HPDE6-E6E7 (cell line): Measurements from ENCODE around the gene COL23A1.
"Not testable (repeated sequence)": the region's sequence is repeated elsewhere in the genome, so short reads cannot be mapped to it uniquely, and the experiment has no call there.

Experiments used
- DNase-seq: peaks from one replicate; pipeline ENCODE4 v3.0.0; 2011; ENCODE audit warnings: missing footprints; ENCODE audit errors: extremely low spot score

COL23A1 gene

GRCh38 chr5:178325311-178325678 lies 264.9 kb downstream of the COL23A1 start:
- no peak for DNase-seq

- DNase-seq = no peak
Measured at GRCh38 chr5:178324481-178325310, 265.5 kb downstream of the COL23A1 start.

GRCh38 chr5:178323961-178324360 lies 266.2 kb downstream of the COL23A1 start:
- DNase-seq = no peak

DNA sequence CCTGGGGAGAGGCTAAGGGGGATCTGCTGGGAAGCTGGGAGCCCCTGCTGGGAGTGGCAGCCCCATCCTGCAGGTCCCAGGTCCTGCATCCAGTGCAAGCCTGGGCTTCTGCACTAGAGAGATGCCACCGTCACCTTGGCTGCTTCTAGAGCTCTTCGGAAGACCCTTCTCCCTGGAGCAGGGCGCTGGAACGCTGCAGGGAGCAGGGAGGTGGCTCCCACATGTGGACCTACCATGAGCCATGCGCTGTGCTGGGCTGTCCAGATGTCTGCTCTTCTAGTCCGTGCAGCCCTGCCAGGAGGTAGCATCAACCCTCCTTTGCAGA lies 266.7 kb downstream of the COL23A1 start:
- DNase-seq = no peak

DNA sequence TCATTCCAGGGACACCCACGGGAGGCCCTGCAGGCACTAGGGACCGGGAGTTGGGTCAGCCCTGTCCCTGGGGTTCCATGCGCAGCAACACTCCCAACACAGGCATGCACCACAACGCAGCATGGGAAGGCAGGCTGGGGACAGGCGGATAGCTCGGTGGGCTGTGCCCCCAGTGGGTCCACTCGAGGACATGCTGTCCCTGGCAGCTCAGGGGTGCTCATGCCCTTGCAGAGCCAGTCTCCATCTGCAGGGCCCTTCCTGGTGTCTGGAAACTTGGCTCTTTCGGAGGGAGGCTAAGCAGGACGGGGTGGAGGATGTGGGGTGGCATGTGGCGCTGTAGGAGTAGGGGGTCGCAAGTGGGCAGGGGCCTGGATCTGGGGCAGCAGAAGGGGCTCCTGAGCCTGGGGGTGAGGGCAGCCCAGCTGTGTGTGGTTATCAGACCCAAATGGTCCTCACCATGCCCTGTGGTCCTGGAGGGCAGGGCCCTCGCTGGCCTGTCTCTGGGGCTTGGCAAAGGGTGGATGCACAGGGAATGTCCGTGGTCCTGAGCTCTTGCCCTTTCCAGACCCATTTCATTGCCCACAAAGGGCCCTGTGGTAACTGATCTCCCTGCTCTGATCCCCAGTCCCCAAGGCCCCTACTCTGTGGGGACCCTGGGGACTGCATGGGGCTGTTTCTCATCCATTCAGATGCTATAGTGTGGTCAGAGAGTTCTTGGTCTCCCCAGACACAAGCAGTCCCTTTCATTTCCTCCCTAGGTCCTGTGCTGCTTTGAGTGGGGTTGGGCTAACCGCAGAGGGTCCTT lies 267.3 kb downstream of the COL23A1 start:
- no peak for DNase-seq

DNA sequence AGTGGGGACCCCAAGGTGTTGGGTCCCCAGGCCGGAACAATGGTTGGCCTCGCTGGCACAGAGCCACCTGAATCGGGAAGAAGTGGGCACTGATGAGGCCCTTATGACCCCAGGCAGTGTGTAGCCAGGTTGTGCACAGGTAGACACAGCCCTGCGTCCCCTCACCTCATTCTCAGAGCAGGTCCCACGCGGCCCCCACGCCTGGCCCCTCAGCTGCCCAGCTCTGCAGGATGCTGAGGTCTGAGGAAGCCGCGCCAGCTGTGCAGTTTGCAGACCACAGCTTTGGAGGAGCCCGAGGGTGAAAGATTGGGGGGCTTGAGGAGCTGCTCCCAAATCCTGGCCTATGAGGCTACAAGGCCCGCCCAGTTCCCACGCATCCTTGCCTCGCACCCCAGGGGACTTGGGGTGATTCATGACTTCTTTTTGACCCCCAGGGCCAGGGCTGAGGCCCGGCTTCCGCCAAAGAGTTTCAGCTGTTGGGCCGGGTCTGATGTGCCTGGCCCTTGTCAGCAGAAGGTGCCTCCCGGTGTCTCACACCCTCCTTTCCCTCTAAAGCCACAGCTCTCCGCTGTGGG lies 269.8 kb downstream of the COL23A1 start:
- no peak for DNase-seq

DNA sequence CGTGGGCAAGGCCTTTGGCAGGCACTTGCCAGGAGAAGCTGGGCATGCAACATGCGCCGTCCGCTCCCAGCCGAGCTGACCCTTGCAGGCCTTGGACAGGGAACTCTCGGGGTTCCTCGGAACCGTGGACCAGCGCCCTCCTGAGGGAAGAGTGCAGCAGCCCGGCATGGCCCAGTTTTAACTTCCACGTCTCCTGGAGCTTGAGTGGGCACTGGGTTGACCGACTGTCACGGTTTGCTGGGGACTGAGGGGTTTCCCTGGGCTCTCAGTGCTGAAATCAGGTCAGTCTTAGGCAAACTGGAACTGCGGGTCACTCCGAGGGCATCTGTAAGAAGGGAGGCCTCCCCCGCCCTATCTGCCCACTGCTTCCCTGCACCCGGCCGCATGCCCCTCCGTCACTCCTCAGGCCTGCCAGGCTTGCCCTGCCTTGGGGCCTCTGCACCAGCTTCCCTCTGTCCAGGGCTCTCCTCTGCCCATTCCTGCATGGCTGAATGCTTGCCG lies 270.6 kb downstream of the COL23A1 start:
- DNase-seq = no peak

DNA sequence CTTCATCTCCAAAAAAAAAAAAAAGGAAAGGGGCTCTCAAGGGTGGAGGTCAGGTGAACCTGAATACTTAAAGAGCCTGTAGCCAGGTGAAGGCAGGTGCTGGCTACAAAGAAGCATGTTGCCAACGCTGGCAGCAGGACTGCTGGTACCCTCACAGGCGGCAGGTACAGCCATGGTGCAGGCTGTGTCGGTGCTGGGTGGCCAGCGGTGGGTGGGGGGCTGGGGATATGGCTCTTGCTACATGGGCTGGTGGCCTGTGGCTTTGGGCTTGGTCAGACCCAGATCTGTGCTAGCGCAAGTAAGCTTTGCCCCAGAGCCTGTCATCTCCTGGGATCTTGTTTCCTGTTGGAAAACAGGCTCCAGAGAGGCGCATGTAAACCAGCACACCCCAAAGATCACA lies 271.3 kb downstream of the COL23A1 start:
- no peak for DNase-seq

DNA sequence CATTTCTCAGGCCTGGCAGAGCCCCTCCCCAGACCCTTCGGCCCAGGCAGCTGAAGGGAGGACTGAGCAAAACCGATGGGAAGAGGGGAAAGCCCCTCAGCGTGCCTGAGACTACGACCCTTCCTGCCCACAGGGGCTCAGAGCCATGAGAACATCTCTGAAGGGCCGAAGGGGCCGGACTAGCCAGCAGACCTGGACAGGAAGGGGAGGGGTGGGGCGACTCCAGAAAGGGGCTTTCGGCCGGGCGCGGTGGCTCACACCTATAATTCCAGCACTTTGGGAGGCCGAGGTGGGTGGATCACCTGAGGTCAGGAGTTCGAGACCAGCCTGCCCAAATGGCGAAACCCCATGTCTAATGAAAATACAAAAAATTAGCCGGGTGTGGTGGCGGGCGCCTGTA lies 271.8 kb downstream of the COL23A1 start:
- DNase-seq = no peak

GRCh38 chr5:178317727-178318126 lies 272.5 kb downstream of the COL23A1 start:
- DNase-seq = not testable (repeated sequence)

GRCh38 chr5:178314961-178315820 lies 275.0 kb downstream of the COL23A1 start:
- no peak for DNase-seq

- DNase-seq = no peak
Measured at GRCh38 chr5:178314061-178314660, 276.0 kb downstream of the COL23A1 start.

DNA sequence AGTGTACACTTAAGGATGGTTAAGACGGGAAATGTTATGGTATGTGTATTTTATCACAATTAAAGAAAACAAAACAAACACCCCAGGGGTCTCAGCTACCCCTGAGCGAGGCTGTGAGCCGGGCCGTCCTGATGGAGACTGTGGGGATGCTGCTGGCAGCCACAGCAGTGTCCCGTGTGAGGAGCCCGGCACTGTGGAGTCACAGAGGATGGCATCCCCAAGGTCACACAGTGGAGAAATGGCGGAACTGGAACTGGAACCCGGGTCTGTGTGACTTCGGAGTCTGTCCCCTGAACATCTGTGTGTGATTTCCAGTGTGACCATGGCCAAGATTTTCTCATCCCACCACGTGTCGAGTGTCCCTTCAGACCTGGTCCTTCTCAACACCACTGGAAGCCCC lies 276.9 kb downstream of the COL23A1 start:
- no peak for DNase-seq

DNA sequence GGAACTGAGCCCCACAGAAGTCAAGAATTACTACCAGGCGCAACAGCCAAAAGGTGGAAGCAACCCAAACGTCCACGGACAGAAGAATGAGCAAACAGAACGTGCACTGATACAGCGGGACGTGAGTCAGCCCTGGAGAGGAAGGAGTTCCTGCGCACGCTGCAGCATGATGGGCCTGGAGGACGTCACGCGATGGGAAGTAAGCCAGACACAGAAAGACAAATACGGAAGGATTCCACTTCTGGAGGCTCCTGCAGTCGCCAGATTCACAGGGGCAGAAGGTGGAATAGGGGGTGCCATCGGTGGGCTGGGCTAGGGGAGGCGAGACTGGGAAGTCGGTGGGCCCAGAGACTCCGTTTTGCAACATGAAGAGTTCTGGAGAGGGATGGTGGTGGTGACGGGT lies 277.3 kb downstream of the COL23A1 start:
- DNase-seq = no peak

DNA sequence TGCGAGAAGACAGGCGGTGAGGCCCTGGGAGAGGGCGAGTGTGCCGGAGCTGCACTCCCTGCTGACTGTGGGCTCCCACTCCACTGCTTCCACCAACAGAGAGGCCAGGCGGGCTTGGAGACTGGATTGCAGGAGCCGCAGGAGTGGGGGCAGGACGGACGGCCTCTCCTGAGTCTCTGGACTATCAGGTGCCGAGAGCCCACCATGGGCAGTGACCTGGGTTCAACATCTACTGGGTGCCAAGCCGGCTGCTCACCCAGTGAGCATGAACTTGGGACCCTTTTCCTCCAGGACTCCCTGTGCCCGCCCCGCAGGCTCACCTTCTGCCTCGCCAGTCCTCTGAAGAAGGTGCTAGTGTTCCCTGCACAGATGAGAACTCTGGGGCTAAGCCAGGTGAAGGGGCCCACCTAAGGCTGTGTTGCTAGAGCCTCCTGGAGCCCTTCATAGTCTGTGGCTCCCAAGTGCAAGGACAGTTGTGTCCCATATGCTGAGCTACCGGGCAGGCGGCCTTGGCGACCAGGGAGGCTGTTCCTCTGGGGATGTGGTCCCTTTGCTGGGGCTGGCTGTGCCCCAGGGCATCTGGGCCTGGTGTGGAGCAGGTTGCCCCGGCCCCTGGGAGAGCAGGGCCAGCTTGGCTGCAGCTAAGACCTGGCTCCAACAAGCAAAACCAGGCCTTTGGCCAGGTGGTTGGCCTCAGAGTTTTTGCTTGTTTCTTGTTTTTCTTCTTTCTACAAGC lies 279.9 kb downstream of the COL23A1 start:
- no peak for DNase-seq

DNA sequence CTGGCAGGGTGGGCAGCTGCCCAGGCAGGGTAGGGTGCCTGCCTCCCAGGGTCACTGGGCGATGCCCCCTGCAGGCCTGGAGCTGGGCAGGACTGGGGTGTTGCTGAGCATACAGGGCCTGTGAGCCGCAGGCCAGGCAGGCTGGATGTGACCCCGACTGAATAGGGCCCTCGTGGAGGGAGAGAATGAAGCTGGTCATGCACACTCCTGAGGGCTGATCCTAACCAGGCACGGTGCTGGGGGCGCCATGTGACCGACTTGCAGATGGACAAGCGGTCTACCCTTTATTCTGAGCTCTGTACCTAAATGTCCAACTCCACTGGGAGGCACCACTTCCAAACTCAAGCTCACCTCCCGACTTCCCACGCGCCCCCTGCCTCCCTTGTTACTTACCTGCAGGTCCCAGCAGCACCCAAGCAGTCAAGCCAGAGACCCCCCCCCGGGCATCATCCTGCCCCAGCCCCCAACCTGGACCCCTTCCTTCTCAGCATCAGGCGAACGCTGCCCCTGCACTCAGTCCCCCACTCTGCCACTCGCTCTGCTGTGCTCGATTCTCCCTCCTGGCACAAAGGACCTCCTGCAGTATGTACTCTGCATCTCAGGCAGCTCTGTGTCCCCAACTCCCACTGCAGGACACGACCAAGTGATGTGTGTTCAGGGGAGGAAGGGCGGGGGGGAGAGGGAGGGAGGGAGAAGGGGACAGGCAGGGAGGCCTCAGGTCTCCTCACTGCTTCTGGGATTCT lies 280.8 kb downstream of the COL23A1 start:
- no peak for DNase-seq

- no peak for DNase-seq
Measured at GRCh38 chr5:178308541-178309092, 281.6 kb downstream of the COL23A1 start.

- no peak for DNase-seq
Measured at GRCh38 chr5:178307267-178308045, 282.7 kb downstream of the COL23A1 start.
